ENCODE measurements around the gene EFCAB14. TPM values are rescaled to one million over a fixed set of nuclear protein-coding genes. Genes with fewer than 3 reads are reported as not detected.
A peak's percentile ranks its signal among the peaks of the same experiment; 100 is the strongest.

Gene EFCAB14
- total RNA-seq, 1 donor from 2014 or later: 50.7 TPM

GRCh38 chr1:46643368-46643775 lies 75.5 kb downstream of the EFCAB14 start:
- Histone ChIP-seq H3K27me3 (ENCODE audit: insufficient read depth, low read length) (no peaks in the 10 kb centered on the region), H3K9ac (ENCODE audit: low read length) (no peak overlapping the region), H3K9me3 (ENCODE audit: insufficient read depth, low read depth, low read length) (no peaks in the 10 kb centered on the region), H3K4me3 (ENCODE audit: insufficient read depth, low read depth, low read length) (no peak overlapping the region), H3K36me3 (ENCODE audit: insufficient read depth, low read length) (peaks cover 4% of the 10 kb centered on the region), H4K20me1 (ENCODE audit: insufficient read depth, low read length) (no peaks in the 10 kb centered on the region), H3K4me2 (ENCODE audit: low read length) (peak overlapping the region; percentile 46), H3K27ac (ENCODE audit: low read depth, low read length) (no peak overlapping the region), H2AFZ (ENCODE audit: low read depth, low read length) (no peak overlapping the region), H3K4me1 (ENCODE audit: insufficient read depth, low read length) (peaks cover 8% of the 10 kb centered on the region), H3K79me2 (ENCODE audit: insufficient read depth, low read length) (no peaks in the 10 kb centered on the region)
- DNase-seq (ENCODE audit: low read depth) (peak; percentile 88), FAIRE-seq (peak; percentile 89)
- Mint-ChIP-seq H3K4me3 (ENCODE audit: unreplicated experiment) (no peak overlapping the region), H3K27me3 (ENCODE audit: low read depth, unreplicated experiment) (no peaks in the 10 kb centered on the region), H3K9me3 (ENCODE audit: unreplicated experiment) (peaks cover 5% of the 10 kb centered on the region), H3K36me3 (ENCODE audit: low read depth, unreplicated experiment) (peaks cover 6% of the 10 kb centered on the region), H3K27ac (ENCODE audit: unreplicated experiment) (peak overlapping the region; percentile 34), H3K4me1 (ENCODE audit: low read depth, unreplicated experiment) (peaks cover 14% of the 10 kb centered on the region)
- TF ChIP-seq EZH2 (IDR thresholded peaks at IDR 0.05; ENCODE audit: insufficient read depth, low read length): no peak
- TF ChIP-seq CTCF (IDR thresholded peaks at IDR 0.05; ENCODE audit: insufficient read depth, low read depth, low read length): no peak

- Histone ChIP-seq H3K9me3 (ENCODE audit: insufficient read depth, low read depth, low read length) (no peaks in the 10 kb centered on the region), H3K27ac (ENCODE audit: low read depth, low read length) (no peak overlapping the region)
These were observed 76.7 kb downstream of the EFCAB14 start for GRCh38 chr1:46642115-46642680.

More at GRCh38 chr1:46642115-46642680, 76.7 kb downstream of the EFCAB14 start:
- H2AFZ ChIP-seq (ENCODE audit: low read depth, low read length): no peak overlapping the region
- peaks cover 1% of the 10 kb centered on the region for H3K9me3 Mint-ChIP-seq (ENCODE audit: unreplicated experiment)
- no peaks in the 10 kb centered on the region for H3K27me3 ChIP-seq (ENCODE audit: insufficient read depth, low read length)
- TF ChIP-seq CTCF (IDR thresholded peaks at IDR 0.05; ENCODE audit: insufficient read depth, low read depth, low read length): no peak
- no peak for TF ChIP-seq EZH2 (IDR thresholded peaks at IDR 0.05; ENCODE audit: insufficient read depth, low read length)
- no peak overlapping the region for H3K4me3 Mint-ChIP-seq (ENCODE audit: unreplicated experiment)
- H3K36me3 Mint-ChIP-seq (ENCODE audit: low read depth, unreplicated experiment): peaks cover 3% of the 10 kb centered on the region
- no peak overlapping the region for H3K9ac ChIP-seq (ENCODE audit: low read length)
- no peak overlapping the region for H3K4me3 ChIP-seq (ENCODE audit: insufficient read depth, low read depth, low read length)
- H3K4me1 ChIP-seq (ENCODE audit: insufficient read depth, low read length): peaks cover 8% of the 10 kb centered on the region
- DNase-seq (ENCODE audit: low read depth) (no peak), FAIRE-seq (no peak)
- peaks cover under 1% of the 10 kb centered on the region for H3K36me3 ChIP-seq (ENCODE audit: insufficient read depth, low read length)
- H3K4me1 Mint-ChIP-seq (ENCODE audit: low read depth, unreplicated experiment): peaks cover 14% of the 10 kb centered on the region
- no peaks in the 10 kb centered on the region for H4K20me1 ChIP-seq (ENCODE audit: insufficient read depth, low read length)
- H3K79me2 ChIP-seq (ENCODE audit: insufficient read depth, low read length): no peaks in the 10 kb centered on the region
- no peaks in the 10 kb centered on the region for H3K27me3 Mint-ChIP-seq (ENCODE audit: low read depth, unreplicated experiment)
- no peak overlapping the region for H3K4me2 ChIP-seq (ENCODE audit: low read length)
- H3K27ac Mint-ChIP-seq (ENCODE audit: unreplicated experiment): no peak overlapping the region
